Astrocyte (in vitro differentiated cells and primary cell): ENCODE data around the gene YKT6. TPM values are rescaled to one million over a fixed set of nuclear protein-coding genes. Genes with fewer than 3 reads are reported as not detected.
A peak's percentile ranks its signal among the peaks of the same experiment; 100 is the strongest.

ENCODE experiments used
- DNase-seq: peaks from one replicate; pipeline ENCODE4 v3.0.0-alpha.2; 2010; ENCODE audit warnings: low read depth
- FAIRE-seq: peaks from 2 replicates; lab custom pipeline; 2011; peaks lifted over from hg19 to GRCh38; lab: Jason Lieb, UNC
- H2AFZ ChIP-seq: 2 replicates; pipeline ENCODE4 v1.6.0; 2012; ENCODE audit warnings: low read depth, low read length, inconsistent platforms
- H3K27ac ChIP-seq: 2 replicates; pipeline ENCODE4 v1.5.1; 2011; ENCODE audit warnings: low read depth, low read length, inconsistent platforms
- H3K27me3 ChIP-seq: 2 replicates; pipeline ENCODE4 v1.6.0; 2011; ENCODE audit warnings: low read length, inconsistent platforms; ENCODE audit not compliant: insufficient read depth
- H3K36me3 ChIP-seq: 2 replicates; pipeline ENCODE4 v1.5.1; 2011; ENCODE audit warnings: low read length, inconsistent platforms; ENCODE audit not compliant: insufficient read depth
- H3K4me1 ChIP-seq: 2 replicates; pipeline ENCODE4 v1.5.1; 2011; ENCODE audit warnings: low read length, inconsistent platforms; ENCODE audit not compliant: insufficient read depth
- H3K4me2 ChIP-seq: 2 replicates; pipeline ENCODE4 v1.6.0; 2012; ENCODE audit warnings: low read length, inconsistent platforms
- H3K4me3 ChIP-seq: 2 replicates; pipeline ENCODE4 v1.5.1; 2011; ENCODE audit warnings: low read depth, mild to moderate bottlenecking, low read length, inconsistent platforms; ENCODE audit not compliant: insufficient read depth
- H3K79me2 ChIP-seq: 2 replicates; pipeline ENCODE4 v1.6.0; 2012; ENCODE audit warnings: mild to moderate bottlenecking, low read length, inconsistent platforms; ENCODE audit not compliant: insufficient read depth
- H3K9ac ChIP-seq: 2 replicates; pipeline ENCODE4 v1.6.0; 2012; ENCODE audit warnings: mild to moderate bottlenecking, low read length, inconsistent platforms
- H3K9me3 ChIP-seq: 2 replicates; pipeline ENCODE4 v1.5.1; 2012; ENCODE audit warnings: low read depth, mild to moderate bottlenecking, low read length, inconsistent platforms; ENCODE audit not compliant: insufficient read depth
- H4K20me1 ChIP-seq: 2 replicates; pipeline ENCODE4 v1.6.0; 2012; ENCODE audit warnings: low read length, inconsistent platforms; ENCODE audit not compliant: insufficient read depth
- H3K27ac Mint-ChIP-seq: one replicate; pipeline ENCODE4 v1.8.0; 2021; ENCODE audit warnings: mild to moderate bottlenecking, mixed read lengths; ENCODE audit not compliant: unreplicated experiment
- H3K27me3 Mint-ChIP-seq: one replicate; pipeline ENCODE4 v1.8.0; 2021; ENCODE audit warnings: low read depth, mixed read lengths; ENCODE audit not compliant: unreplicated experiment
- H3K36me3 Mint-ChIP-seq: one replicate; pipeline ENCODE4 v1.8.0; 2021; ENCODE audit warnings: low read depth, mixed read lengths; ENCODE audit not compliant: unreplicated experiment
- H3K4me1 Mint-ChIP-seq: one replicate; pipeline ENCODE4 v1.8.0; 2021; ENCODE audit warnings: low read depth, mixed read lengths; ENCODE audit not compliant: unreplicated experiment
- H3K4me3 Mint-ChIP-seq: one replicate; pipeline ENCODE4 v1.8.0; 2021; ENCODE audit warnings: mild to moderate bottlenecking, moderate library complexity, mixed read lengths; ENCODE audit not compliant: unreplicated experiment
- H3K9me3 Mint-ChIP-seq: one replicate; pipeline ENCODE4 v1.8.0; 2021; ENCODE audit warnings: mild to moderate bottlenecking, mixed read lengths; ENCODE audit not compliant: unreplicated experiment
- EZH2 ChIP-seq: IDR thresholded peaks from 2 replicates; pipeline ENCODE4 v1.6.1; 2012; ENCODE audit warnings: mild to moderate bottlenecking, low read length, inconsistent platforms; ENCODE audit not compliant: insufficient read depth
- total RNA-seq: library from RNA; stranded (reverse); gene quantifications from 2 replicates; pipeline ENCODE4 v1.2.1, GENCODE V29; 2021
- TF ChIP-seq, protein P1 (sequence below): IDR thresholded peaks from 2 replicates; pipeline ENCODE4 v1.5.1; 2011; ENCODE audit warnings: low read depth, mild to moderate bottlenecking, inconsistent platforms, low read length, moderate library complexity; ENCODE audit not compliant: insufficient read depth

The YKT6 gene
- total RNA-seq, 1 donor from 2014 or later = 216 TPM

DNA sequence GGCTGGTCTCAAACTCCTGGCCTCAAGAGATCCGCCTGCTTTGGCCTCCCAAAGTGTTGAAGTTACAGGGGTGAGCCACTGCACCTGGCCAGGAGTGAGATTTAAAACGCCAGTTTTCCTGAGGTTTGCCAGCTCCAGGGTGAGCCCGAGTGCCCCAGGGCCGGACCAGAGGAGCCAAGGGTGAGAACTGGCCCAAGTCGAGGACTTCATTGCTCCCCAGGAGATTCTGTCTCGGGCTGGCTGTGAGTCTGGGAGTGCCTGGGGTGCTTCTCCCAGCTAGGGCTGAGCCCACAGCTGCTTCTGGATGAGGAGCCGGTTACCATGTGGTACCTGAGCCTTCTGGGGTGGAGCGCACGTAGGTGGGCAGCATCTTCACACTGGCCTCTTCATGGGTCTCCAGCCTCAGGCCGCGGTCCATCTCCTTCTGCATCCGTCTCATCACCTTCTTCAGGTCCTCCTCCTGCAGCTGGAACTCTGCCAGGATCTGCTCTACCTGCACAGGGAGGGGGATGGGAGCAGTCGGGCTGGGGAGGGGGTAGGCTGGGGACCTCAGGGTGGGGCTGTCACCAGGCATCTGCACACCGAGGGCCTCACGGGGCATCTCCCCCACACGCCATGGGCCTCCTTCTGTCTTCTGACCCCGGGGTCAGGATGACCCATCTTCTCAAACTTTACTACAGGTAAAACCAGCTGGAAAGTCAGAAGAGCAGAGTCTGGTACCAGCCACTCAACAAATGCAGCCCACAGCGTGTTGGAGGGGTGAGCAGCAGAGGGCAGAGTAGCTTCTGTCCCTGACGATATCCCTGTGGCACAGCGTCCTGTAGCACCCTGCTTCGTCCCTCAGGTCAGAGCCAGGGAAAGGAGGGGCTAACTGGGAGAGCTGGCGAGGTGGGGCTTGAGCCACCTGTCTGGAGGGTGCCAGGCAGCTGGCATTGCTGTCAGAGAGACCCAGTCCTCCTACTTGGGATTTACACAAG is 47.5 kb upstream of the YKT6 start:
- no peak overlapping the region for H2AFZ ChIP-seq
- H4K20me1 ChIP-seq = no peaks in the 10 kb centered on the region
- H3K9me3 ChIP-seq = no peaks in the 10 kb centered on the region
- no peak for FAIRE-seq
- no peak for DNase-seq
- Mint-ChIP-seq H3K4me3 (no peak overlapping the region), H3K9me3 (peaks cover 2% of the 10 kb centered on the region), H3K36me3 (no peaks in the 10 kb centered on the region), H3K4me1 (no peaks in the 10 kb centered on the region), H3K27ac (no peak overlapping the region), H3K27me3 (peaks cover 54% of the 10 kb centered on the region)
- H3K9ac ChIP-seq = no peak overlapping the region
- H3K4me1 ChIP-seq = no peaks in the 10 kb centered on the region
- H3K4me2 ChIP-seq = no peak overlapping the region
- H3K36me3 ChIP-seq = no peaks in the 10 kb centered on the region
- H3K27ac ChIP-seq = no peak overlapping the region
- TF ChIP-seq EZH2 = no peak
- H3K4me3 ChIP-seq = no peak overlapping the region
- no peaks in the 10 kb centered on the region for H3K79me2 ChIP-seq
- no peaks in the 10 kb centered on the region for H3K27me3 ChIP-seq

DNA sequence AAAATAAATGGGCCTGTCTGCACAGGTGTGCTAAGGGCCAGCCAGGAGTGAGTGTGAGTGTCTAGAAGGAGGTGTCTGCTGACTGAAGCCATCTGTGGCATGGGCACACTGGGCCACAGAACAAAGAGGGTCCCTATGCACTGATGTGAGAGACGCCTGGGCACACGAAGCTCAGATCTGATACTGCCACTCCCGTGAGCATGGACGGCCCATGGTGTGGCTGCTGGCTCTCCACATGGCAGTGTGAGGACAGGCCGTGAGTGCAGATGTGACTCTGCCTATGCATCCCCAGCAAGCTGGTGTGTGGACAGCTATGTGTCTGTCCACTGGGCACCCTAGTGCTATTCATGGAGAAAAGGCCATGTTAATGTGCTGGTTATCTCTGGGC is 46.8 kb upstream of the YKT6 start:
- no peak overlapping the region for H3K9ac ChIP-seq
- no peaks in the 10 kb centered on the region for H3K4me1 ChIP-seq
- no peaks in the 10 kb centered on the region for H4K20me1 ChIP-seq
- H3K4me3 ChIP-seq = no peak overlapping the region
- H3K27me3 ChIP-seq = no peaks in the 10 kb centered on the region
- Mint-ChIP-seq H3K36me3 (no peaks in the 10 kb centered on the region), H3K27me3 (peaks cover 49% of the 10 kb centered on the region), H3K4me1 (no peaks in the 10 kb centered on the region), H3K27ac (no peak overlapping the region), H3K9me3 (no peaks in the 10 kb centered on the region), H3K4me3 (no peak overlapping the region)
- H3K79me2 ChIP-seq = no peaks in the 10 kb centered on the region
- H3K36me3 ChIP-seq = no peaks in the 10 kb centered on the region
- DNase-seq (no peak), FAIRE-seq (no peak)
- H2AFZ ChIP-seq = no peak overlapping the region
- no peaks in the 10 kb centered on the region for H3K9me3 ChIP-seq
- H3K4me2 ChIP-seq = no peak overlapping the region
- TF ChIP-seq EZH2 = no peak
- TF ChIP-seq, protein P1, sequence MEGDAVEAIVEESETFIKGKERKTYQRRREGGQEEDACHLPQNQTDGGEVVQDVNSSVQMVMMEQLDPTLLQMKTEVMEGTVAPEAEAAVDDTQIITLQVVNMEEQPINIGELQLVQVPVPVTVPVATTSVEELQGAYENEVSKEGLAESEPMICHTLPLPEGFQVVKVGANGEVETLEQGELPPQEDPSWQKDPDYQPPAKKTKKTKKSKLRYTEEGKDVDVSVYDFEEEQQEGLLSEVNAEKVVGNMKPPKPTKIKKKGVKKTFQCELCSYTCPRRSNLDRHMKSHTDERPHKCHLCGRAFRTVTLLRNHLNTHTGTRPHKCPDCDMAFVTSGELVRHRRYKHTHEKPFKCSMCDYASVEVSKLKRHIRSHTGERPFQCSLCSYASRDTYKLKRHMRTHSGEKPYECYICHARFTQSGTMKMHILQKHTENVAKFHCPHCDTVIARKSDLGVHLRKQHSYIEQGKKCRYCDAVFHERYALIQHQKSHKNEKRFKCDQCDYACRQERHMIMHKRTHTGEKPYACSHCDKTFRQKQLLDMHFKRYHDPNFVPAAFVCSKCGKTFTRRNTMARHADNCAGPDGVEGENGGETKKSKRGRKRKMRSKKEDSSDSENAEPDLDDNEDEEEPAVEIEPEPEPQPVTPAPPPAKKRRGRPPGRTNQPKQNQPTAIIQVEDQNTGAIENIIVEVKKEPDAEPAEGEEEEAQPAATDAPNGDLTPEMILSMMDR = no peak
- no peak overlapping the region for H3K27ac ChIP-seq

DNA sequence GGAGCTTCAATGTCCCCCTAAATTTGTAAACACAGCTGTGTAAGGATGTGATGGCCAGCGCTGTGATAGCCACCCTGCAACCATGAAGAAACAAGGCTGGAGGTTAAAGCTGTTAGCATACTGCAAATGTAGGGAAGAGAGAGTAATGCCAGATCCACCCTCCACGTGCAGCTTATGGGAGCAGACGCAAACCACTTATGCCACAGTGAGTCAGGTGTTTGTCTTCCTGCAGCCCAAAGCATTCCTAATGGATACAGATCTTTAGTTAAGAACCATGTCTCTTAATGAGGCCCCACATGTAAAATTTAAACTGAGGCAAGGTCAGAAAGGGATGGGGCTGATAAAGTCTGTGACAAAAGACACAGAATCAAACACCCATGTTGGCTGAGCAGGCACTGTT is 46.1 kb upstream of the YKT6 start:
- no peak for TF ChIP-seq EZH2
- TF ChIP-seq, protein P1 = no peak
- no peaks in the 10 kb centered on the region for H3K9me3 ChIP-seq

More for the DNA sequence above, 46.1 kb upstream of the YKT6 start:
- no peak overlapping the region for H3K27ac Mint-ChIP-seq
- H3K9ac ChIP-seq = no peak overlapping the region
- H3K4me3 ChIP-seq = no peak overlapping the region
- no peaks in the 10 kb centered on the region for H3K27me3 ChIP-seq
- H4K20me1 ChIP-seq = no peaks in the 10 kb centered on the region
- H3K4me1 Mint-ChIP-seq = no peaks in the 10 kb centered on the region
- no peaks in the 10 kb centered on the region for H3K9me3 Mint-ChIP-seq
- H3K27me3 Mint-ChIP-seq = peaks cover 49% of the 10 kb centered on the region
- H3K27ac ChIP-seq = no peak overlapping the region
- no peak overlapping the region for H2AFZ ChIP-seq
- DNase-seq (peak; percentile 19), FAIRE-seq (no peak)
- no peak overlapping the region for H3K4me3 Mint-ChIP-seq
- H3K36me3 Mint-ChIP-seq = peaks cover 2% of the 10 kb centered on the region
- no peak overlapping the region for H3K4me2 ChIP-seq
- no peaks in the 10 kb centered on the region for H3K36me3 ChIP-seq
- H3K4me1 ChIP-seq = no peaks in the 10 kb centered on the region
- no peaks in the 10 kb centered on the region for H3K79me2 ChIP-seq
